ENCODE measurements around the gene FUZ.

The FUZ gene

DNA sequence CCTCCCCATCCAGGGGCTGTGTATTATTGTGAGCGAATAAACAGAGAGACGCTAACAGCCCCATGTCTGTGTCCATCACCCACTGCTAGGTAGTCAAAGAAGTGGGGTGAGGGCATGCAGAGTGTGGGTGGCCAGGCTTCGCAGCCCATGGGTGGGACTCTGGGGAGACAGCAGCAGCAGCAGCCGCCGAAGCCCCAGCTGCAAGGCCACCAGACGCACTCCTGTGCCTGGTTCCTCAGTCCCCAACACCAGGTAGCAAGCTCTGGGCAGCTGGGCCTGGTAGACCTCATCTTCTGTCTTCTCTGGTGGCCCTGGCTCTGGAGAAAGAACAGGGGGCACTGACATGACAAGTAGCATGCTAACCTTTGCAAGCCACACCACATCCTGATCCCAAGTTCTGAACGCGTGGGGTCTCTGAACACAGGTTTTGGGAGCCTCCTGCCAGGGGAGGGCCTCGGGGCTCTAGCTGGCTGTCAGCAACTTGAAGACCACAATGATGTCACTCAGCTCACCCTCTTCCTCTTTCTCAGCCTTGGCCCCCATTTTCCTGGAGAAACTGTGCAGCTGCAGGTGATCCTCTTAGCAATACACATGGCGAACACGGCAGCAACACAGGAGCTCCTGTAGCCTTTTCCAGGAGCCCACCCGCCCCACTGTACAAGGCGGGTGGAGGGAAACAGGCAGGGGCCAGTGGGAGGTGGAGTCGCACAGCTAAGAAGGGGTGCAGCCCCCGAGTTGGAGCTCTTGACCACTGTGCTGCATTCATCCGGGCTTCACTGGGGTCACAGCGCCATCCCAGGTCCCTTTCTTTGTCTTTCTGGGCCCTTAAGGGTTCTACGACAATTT lies 5.8 kb downstream of the FUZ start:
- no peak for DNase-seq (ENCODE audit: low read depth in 2 of 2)

DNA sequence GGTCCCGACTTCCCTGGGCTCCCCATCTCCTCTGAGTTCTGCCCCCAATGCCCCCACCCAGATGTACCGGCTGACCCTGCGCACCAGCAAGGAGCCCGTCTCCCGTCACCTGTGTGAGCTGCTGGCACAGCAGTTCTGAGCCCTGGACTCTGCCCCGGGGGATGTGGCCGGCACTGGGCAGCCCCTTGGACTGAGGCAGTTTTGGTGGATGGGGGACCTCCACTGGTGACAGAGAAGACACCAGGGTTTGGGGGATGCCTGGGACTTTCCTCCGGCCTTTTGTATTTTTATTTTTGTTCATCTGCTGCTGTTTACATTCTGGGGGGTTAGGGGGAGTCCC lies 6.5 kb downstream of the FUZ start:
- no peak for DNase-seq (ENCODE audit: low read depth in 2 of 2)

DNA sequence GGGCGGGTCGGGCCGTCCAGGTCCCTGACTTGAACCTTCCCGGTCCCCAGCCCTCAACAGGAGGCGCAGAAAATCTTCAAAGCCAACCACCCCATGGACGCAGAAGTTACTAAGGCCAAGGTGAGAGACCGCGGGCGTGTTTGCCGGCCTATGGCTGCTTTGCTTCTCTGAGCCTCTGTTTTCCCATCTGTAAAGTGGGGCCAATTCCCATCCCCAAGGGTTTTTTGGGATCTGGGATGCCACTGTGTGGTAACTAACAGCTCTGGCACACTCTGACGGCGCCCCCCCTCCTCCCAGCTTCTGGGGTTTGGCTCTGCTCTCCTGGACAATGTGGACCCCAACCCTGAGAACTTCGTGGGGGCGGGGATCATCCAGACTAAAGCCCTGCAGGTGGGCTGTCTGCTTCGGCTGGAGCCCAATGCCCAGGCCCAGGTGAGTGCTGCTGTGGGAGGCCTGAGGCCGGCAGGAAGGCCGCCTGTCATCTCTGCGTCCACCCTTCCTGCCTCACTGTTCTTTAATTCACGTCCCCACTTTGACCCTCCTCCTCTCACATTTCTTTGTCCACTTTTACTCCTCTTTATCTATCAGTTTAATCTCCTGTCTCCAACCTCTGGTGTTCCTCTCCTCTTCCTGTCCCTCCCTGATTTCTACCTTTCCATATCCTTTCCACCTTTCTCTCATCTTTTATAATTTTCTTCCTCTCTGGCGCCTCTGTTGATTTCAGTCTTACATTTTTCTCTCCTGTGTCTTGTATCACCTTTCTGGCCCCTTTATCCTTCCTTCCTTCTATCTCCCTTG lies 7.1 kb downstream of the FUZ start:
- DNase-seq (ENCODE audit: low read depth in 2 of 2): no peak

DNA sequence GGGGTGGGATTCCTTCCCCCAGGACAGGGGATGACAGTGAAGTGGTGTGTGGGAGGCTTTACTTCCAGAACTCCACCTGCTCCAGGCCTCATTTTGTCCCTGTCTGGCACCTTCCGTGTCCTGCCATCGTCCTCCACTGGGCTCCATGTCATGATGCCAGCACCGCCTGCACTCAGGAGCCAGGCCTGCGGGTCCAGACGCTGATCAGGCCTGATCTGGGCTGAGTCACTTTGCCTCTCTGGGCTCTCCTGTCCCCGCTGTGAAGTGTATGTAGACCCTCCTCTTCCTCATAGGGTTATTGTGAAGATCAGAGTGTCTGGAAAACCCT lies 9.6 kb downstream of the FUZ start:
- DNase-seq (ENCODE audit: low read depth in 2 of 2): no peak

DNA sequence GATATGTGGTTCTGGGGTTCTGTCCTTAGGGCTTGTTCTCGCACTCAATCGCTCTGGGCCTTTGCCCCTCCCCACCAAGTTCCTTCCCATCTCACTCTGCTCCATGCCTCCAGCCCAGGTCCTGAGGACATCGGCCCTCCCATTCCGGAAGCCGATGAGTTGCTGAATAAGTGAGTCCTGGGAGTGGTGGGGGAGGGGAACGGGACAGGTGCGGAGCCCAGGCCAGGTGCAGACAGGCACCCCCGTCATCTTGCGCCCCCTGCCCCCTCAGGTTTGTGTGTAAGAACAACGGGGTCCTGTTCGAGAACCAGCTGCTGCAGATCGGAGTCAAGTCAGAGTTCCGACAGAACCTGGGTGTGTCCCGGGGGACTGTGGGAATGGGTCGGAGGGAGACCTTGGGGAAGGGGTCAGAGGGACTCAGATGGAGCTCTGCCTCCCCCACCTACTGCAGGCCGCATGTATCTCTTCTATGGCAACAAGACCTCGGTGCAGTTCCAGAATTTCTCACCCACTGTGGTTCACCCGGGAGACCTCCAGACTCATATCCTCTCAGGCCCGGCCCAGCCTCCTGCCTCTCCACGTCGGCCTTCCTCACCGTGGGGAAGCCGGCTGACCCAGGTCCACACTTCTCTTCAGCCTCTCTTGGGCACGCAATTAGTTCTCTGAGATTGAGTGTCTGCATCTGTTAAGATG lies 10.1 kb downstream of the FUZ start:
- no peak for DNase-seq (ENCODE audit: low read depth in 2 of 2)

DNA sequence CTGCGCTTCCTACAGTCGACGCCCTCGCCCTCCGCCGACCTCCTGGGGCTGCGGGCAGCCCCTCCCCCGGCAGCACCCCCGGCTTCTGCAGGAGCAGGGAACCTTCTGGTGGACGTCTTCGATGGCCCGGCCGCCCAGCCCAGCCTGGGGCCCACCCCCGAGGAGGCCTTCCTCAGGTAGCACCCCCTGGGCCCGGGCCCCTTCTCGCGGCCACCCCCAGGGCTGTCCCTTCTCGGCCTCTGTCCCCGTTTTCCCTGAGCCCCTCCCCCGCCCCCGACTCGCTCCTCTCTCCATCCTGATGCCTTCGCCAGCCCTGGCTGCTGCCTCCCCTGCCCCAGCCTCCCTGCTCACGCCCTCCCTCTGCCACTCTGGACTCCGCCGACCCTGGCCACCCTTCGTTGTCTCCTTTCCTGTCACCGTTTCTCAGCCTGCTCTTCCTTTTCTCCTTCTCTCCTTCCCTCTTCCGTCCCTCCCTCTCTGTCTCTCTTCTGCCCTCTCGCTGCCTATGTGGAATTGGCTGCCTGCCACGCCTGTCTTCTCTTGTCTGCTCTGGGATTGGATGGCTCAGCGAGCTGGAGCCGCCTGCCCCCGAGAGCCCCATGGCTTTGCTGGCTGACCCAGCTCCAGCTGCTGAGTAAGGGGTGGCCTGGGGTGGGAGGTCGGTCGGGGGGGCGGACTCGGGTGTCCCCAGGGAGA lies 11.0 kb downstream of the FUZ start:
- no peak for DNase-seq (ENCODE audit: low read depth in 2 of 2)

DNA sequence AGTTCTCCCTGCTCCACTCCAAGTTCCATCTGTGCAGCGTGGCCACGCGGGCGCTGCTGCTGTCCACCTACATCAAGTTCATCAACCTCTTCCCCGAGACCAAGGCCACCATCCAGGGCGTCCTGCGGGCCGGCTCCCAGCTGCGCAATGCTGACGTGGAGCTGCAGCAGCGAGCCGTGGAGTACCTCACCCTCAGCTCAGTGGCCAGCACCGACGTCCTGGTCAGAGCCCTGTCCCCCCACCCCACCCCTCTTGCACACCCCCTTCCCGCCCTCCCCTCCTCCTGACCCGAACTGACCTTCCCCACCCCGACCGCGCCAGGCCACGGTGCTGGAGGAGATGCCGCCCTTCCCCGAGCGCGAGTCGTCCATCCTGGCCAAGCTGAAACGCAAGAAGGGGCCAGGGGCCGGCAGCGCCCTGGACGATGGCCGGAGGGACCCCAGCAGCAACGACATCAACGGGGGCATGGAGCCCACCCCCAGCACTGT lies 11.6 kb downstream of the FUZ start:
- no peak for DNase-seq (ENCODE audit: low read depth in 2 of 2)

DNA sequence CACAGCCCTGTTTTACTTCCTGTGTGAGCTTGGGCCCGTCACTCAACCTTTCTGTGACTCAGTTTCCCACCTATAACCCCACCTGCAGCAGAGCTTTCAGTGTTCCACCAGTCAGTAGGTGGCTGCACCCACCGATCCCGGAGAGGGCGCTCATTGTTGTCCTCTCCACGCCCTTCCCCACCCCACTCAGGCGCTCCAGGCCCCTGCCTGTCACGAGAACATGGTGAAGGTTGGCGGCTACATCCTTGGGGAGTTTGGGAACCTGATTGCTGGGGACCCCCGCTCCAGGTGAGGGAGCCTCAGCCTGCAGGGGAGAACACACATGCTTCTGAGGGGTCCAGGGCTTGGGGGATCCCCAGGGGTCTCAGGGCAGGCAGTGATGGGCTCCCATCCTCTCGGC lies 12.3 kb downstream of the FUZ start:
- DNase-seq (ENCODE audit: low read depth in 2 of 2): no peak

DNA sequence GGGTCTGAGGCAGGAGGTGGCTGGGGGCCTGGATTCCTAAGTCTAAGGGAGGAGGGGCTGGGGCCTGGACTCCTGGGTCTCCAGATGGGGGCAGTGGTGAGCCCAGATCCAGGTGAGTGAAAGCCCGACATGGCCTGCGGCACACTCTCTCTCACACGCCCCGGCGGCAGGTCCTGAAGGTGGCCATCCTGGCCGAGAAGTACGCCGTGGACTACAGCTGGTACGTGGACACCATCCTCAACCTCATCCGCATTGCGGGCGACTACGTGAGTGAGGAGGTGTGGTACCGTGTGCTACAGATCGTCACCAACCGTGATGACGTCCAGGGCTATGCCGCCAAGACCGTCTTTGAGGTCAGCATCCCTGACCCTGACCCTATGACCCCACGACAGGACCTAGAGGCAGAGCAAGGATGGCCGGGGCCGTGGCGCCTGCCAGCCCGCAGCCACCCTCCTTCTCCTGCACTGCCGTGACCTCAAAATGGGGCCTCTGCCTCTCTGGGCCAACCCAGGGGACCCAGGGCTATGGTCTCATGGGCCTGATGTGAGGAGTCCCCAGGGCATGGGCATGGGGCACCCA lies 13.2 kb downstream of the FUZ start:
- DNase-seq (ENCODE audit: low read depth in 2 of 2): no peak

DNA sequence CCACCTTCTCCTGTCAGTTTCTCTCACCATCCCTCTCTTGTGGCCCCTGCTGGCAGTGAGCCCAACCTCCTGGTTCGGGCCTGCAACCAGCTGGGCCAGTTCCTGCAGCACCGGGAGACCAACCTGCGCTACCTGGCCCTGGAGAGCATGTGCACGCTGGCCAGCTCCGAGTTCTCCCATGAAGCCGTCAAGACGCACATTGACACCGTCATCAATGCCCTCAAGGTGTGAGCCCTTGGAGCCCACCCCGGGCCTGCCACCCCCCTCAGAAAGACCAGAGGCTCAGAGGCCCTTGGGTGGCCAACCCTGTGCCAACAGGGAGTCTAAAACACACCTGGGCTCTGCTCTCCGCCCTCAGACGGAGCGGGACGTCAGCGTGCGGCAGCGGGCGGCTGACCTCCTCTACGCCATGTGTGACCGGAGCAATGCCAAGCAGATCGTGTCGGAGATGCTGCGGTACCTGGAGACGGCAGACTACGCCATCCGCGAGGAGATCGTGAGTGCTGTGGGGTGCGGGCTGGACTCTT lies 13.8 kb downstream of the FUZ start:
- no peak for DNase-seq (ENCODE audit: low read depth in 2 of 2)

DNA sequence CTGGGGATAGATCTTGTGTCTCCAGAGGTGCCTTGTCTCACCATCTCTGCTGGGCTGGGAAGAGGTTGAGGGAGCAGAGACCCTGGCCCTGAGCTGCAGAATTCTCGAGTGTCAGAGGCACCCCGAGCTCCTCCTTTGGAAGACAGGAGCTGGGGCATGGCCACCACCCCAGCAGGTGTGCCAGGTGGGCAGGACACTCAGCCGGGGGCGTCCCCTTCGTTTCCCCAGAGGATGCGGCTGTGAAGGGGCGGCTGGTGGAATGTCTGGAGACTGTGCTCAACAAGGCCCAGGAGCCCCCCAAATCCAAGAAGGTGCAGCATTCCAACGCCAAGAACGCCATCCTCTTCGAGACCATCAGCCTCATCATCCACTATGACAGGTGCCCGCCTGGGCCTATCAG lies 14.5 kb downstream of the FUZ start:
- no peak for DNase-seq (ENCODE audit: low read depth in 2 of 2)

DNA sequence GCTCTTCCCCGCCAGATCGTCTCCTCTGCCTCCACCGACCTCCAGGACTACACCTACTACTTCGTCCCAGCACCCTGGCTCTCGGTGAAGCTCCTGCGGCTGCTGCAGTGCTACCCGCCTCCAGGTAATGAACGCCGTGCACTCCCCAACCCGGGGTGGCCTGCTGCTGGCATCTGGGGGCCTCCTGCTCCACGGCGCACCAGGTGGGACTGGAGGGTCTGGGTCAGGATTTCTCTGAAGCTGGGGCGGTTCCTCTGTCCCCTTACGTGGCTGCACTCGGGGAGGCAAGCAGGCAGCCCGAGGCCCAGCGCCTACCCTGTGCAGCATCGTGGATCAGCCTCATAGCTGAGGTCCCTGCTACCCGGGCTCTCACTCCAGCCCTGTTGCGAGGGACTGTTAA lies 17.5 kb downstream of the FUZ start:
- DNase-seq (ENCODE audit: low read depth in 2 of 2): no peak

DNA sequence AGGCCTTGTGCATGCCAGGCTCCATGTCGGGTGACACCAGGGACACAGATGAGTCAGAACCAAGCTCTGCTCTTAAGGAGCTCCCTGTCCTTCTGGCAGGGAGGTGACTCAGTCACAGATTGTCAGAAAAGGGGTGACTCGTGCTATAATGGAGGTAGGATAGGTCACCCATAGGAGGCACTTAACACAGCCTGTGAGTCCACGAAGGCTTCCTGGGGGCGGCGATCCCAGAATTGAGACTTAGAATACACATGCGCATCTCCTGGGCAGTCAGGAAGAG lies 19.6 kb downstream of the FUZ start:
- DNase-seq (ENCODE audit: low read depth in 2 of 2): peak in 1 of 2 donors; percentile 13

DNA sequence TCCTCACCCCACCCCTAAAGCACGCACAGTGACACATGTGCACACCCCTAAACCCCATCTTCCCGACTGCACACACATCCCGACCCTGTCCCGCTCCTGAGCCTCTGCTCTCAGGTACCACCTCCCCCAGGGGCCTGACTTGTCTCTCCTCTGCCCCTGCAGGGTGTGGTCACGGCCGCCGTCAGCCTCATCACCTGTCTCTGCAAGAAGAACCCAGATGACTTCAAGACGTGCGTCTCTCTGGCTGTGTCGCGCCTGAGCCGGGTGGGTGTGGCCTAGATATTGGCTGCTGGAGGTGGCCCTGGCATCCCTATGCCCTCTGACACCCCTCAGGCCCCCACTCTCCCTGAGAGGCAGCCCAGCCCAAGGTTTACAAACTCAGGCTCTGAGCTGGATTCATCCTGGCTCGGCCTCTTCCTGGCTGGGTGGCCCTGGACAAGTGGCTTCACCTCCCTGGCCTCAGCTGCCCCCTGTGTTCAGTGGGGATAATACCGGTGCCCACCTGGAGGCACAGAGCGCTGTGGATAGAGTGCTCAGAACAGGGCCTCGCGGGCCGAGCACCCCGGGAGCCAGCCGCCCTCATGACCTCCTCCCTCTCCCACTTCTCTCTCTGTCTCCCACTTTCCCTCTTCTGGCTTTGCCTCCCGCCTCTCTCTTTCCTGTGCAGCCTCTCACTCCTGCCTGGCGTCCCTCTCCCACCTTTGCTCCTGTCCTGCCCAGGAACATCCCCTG lies 20.1 kb downstream of the FUZ start:
- DNase-seq (ENCODE audit: low read depth in 2 of 2): no peak

DNA sequence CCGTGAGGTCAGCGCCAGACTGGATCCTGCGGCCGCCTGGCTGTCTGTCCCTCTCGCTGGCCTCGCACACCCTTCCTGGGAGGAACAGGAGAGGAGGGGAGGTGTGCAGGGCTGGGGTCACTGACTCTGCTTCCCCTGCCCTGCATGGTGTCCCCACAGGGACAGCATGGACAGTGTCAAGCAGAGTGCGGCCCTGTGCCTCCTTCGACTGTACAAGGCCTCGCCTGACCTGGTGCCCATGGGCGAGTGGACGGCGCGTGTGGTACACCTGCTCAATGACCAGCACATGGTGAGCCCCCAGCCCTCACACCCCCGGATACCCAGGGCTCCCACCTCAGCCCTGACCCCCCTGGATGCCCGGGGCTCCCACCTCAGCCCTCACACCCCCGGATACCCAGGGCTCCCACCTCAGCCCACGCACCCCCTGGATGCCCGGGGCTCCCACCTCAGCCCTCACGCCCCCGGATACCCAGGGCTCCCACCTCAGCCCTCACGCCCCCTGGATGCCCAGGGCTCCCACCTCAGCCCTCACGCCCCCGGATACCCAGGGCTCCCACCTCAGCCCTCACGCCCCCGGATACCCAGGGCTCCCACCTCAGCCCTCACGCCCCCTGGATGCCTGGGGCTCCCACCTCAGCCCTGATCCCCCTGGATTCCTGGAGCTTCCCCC lies 21.2 kb downstream of the FUZ start:
- no peak for DNase-seq (ENCODE audit: low read depth in 2 of 2)

DNA sequence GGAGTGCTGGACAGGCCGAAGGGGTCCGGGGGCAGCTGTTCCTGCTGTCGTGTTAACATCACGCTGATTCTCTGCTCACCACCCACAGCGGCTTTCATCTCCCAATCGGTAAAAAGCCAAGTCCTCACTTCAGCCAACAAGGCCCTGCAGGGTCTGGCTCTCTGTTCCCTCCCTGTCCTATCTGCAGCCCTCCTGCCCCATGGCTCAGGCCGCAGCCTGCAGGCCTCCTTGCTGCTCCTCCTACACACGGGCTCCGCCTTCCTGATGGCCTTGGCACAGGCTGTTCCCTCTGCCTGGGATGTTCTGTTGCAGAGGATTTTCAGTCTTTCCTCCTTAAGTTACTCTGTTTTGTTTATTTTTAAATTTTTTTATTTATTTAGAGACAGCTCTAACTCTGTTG lies 22.2 kb downstream of the FUZ start:
- DNase-seq (ENCODE audit: low read depth in 2 of 2): no peak

DNA sequence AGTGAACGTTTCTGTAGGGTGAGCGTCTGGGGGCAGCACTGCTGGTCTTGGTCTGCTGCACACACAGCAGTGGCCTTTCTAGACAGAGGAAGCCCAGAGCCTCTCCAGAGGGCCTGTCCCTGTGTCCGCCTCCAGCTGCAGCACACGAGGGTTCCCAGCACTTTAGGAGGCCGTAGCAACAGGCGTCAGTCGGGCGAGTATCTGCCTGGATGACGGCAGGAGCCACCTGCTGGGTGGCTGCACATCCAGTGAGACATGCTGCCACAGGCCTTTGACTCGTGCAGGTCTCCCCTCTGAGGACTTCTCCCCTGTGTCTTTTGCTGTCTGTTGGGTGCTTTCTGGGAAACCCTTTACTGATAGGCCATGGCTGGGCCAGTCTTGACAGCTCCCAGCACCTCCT lies 24.2 kb downstream of the FUZ start:
- DNase-seq (ENCODE audit: low read depth in 2 of 2): no peak

DNA sequence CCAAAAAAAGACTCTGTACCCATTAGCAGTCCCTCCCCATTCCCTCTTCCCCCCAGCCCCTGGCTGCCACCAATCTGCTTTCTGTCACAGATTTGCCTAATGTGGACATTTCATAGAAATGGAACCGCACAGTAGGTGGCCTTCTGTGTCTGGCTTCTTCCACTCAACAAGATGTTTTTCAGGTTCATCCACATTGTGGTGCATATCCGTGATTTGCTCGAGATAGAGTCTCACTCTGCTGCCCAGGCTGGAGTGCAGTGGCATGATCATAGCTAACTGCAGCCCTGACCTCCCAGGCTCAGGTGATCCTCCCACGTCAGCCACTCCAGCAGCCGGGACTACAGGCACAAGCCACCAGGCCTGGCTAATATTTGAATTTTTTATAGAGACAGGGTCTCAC lies 25.3 kb downstream of the FUZ start:
- no peak for DNase-seq (ENCODE audit: low read depth in 2 of 2)

DNA sequence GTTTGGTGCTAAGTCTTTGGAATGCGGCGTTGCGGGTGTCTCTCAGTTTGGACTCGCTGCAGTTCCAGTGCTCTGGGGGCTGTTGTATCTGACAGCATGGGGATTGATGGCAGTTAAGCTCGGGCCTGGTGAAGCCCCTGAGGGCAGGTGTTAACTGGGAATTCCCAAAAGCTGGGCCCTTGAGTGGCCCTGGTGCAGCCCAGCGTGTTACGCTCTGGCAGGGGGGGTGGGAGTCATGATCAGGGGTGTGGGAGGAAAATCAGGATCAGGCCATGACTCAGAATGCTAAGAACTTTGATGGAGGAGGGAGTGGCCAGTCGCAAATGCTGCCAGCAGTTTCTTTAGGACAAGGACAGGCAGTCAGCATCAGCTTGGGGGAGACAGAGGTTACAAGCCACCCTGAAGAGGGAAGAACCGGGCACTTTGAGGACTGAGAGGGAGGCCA lies 26.7 kb downstream of the FUZ start:
- no peak for DNase-seq (ENCODE audit: low read depth in 2 of 2)

DNA sequence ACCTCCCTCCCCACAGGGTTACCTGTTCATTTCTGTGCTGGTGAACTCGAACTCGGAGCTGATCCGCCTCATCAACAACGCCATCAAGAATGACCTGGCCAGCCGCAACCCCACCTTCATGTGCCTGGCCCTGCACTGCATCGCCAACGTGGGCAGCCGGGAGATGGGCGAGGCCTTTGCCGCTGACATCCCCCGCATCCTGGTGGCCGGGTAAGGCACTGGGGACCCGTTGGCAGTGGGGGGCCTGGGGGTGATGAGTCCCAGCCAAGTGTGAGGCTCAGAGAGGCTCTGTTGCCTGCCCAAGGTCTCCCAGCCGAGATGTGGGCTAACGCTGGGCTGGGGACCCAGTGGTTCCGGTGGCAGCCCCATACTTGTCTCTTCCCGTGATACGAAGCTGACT lies 30.6 kb downstream of the FUZ start:
- DNase-seq (ENCODE audit: low read depth in 2 of 2): no peak
